ENCODE data around the gene SPOPL.

- TF ChIP-seq POLR2A (IDR thresholded peaks at IDR 0.05; ENCODE audit: extremely low read depth, insufficient read length), result no peak
- TF ChIP-seq CTCF (IDR thresholded peaks at IDR 0.05; ENCODE audit: low read depth, low read length), result no peak
These were observed 70.7 kb downstream of the SPOPL start for GRCh38 chr2:138572318-138572717.
